Lower lobe of right lung (tissue), 2 donors: ENCODE data around the gene ITGAL. TPM values are rescaled to one million over a fixed set of nuclear protein-coding genes. Genes with fewer than 3 reads are reported as not detected.
"Not testable (repeated sequence)": the region's sequence is repeated elsewhere in the genome, so short reads cannot be mapped to it uniquely, and the experiment has no call there.

ENCODE experiments used
- ATAC-seq, 2 donors: fragments of 200-7000 bp; cut with Tn5 transposase; one replicate each; pipeline ENCODE4 v1.9.1; 2020 to 2022; ENCODE audit warnings: mild to moderate bottlenecking in 2 of 2, moderate library complexity in 2 of 2
- DNase-seq: peaks from one replicate; pipeline ENCODE4 v3.0.0-alpha.2; 2020
- H3K27ac ChIP-seq: fragments of 200-600 bp; one replicate; pipeline ENCODE4 v1.8.0; 2022
- H3K27me3 ChIP-seq: fragments of 200-600 bp; one replicate; pipeline ENCODE4 v1.8.0; 2022; ENCODE audit warnings: low read depth
- H3K36me3 ChIP-seq: fragments of 200-600 bp; one replicate; pipeline ENCODE4 v1.8.0; 2022; ENCODE audit warnings: mild to moderate bottlenecking
- H3K4me1 ChIP-seq: fragments of 200-600 bp; one replicate; pipeline ENCODE4 v1.8.0; 2022
- H3K4me3 ChIP-seq: fragments of 200-600 bp; one replicate; pipeline ENCODE4 v1.8.0; 2022; ENCODE audit warnings: mild to moderate bottlenecking
- H3K9me3 ChIP-seq: fragments of 200-600 bp; one replicate; pipeline ENCODE4 v1.8.0; 2022
- CTCF ChIP-seq: fragments of 200-600 bp; IDR thresholded peaks from one replicate; pipeline ENCODE4 v1.8.0; 2022; ENCODE audit warnings: antibody characterized with exemption, mild to moderate bottlenecking
- intact Hi-C: fragments of 100-400 bp; cut with DNase I; formaldehyde crosslinking; loops from one replicate; pipeline ENCODE4 v1.11.0; 2022
- total RNA-seq: library from RNA; stranded (reverse); fragmentation: NEBNext Ultra II Directional; extraction: Animal tissue kit (Norgen Biotek cat#: 25700); gene quantifications from one replicate; pipeline ENCODE4 v1.2.1, GENCODE V29; 2021
- donor health status: DM: no; HTN: yes; CAD: no; lungs with severe emphysema.

The ITGAL gene
- total RNA-seq, 1 donor from 2014 or later: 127 TPM

GRCh38 chr16:30449116-30449435, 23.5 kb upstream of the ITGAL start:
- H3K27ac ChIP-seq: no peak overlapping the region
- TF ChIP-seq CTCF: no peak
- H3K27me3 ChIP-seq: no peaks in the 10 kb centered on the region
- ATAC-seq (no peak), DNase-seq (no peak)
- H3K9me3 ChIP-seq: no peaks in the 10 kb centered on the region
- H3K4me1 ChIP-seq: peaks cover 17% of the 10 kb centered on the region
- H3K36me3 ChIP-seq: peaks cover 2% of the 10 kb centered on the region
- no peak overlapping the region for H3K4me3 ChIP-seq
- intact Hi-C loops: no loop called here

- H3K36me3 ChIP-seq, H3K9me3 ChIP-seq, H3K27ac ChIP-seq, H3K4me3 ChIP-seq, H3K4me1 ChIP-seq, intact Hi-C loops, H3K27me3 ChIP-seq, ATAC-seq, DNase-seq: not testable (repeated sequence)
Observed at GRCh38 chr16:30452709-30453580, 19.6 kb upstream of the ITGAL start.

GRCh38 chr16:30456302-30456701, 16.2 kb upstream of the ITGAL start:
- Histone ChIP-seq H3K9me3 (no peaks in the 10 kb centered on the region), H3K36me3 (no peaks in the 10 kb centered on the region), H3K27ac (no peak overlapping the region), H3K4me3 (no peak overlapping the region), H3K4me1 (peaks cover 14% of the 10 kb centered on the region), H3K27me3 (no peaks in the 10 kb centered on the region)
- TF ChIP-seq CTCF: no peak
- ATAC-seq: no peak
- intact Hi-C loops: no loop called here
- no peak for DNase-seq

- Histone ChIP-seq H3K4me3 (no peak overlapping the region), H3K4me1 (peaks cover 14% of the 10 kb centered on the region), H3K27ac (no peak overlapping the region), H3K9me3 (no peaks in the 10 kb centered on the region), H3K36me3 (no peaks in the 10 kb centered on the region), H3K27me3 (no peaks in the 10 kb centered on the region)
- intact Hi-C loops: no loop called here
- TF ChIP-seq CTCF: no peak
- no peak for DNase-seq
- ATAC-seq: no peak
Observed at GRCh38 chr16:30457256-30457655, 15.3 kb upstream of the ITGAL start.

- intact Hi-C loops: no loop called here
- Histone ChIP-seq H3K4me3 (no peak overlapping the region), H3K4me1 (peaks cover 14% of the 10 kb centered on the region), H3K9me3 (no peaks in the 10 kb centered on the region), H3K27ac (no peak overlapping the region), H3K27me3 (no peaks in the 10 kb centered on the region), H3K36me3 (no peaks in the 10 kb centered on the region)
- ATAC-seq (no peak), DNase-seq (no peak)
- no peak for TF ChIP-seq CTCF
Observed at GRCh38 chr16:30457743-30458560, 14.6 kb upstream of the ITGAL start.
